Activated gamma-delta T cell treated with Interleukin-2 at 50 U/mL for 16 hours (primary cell): Measurements from ENCODE around the gene SRGAP1.

ENCODE experiments used
- DNase-seq: peaks from one replicate; pipeline ENCODE4 v3.0.0-alpha.2; 2020

SRGAP1 gene

DNA sequence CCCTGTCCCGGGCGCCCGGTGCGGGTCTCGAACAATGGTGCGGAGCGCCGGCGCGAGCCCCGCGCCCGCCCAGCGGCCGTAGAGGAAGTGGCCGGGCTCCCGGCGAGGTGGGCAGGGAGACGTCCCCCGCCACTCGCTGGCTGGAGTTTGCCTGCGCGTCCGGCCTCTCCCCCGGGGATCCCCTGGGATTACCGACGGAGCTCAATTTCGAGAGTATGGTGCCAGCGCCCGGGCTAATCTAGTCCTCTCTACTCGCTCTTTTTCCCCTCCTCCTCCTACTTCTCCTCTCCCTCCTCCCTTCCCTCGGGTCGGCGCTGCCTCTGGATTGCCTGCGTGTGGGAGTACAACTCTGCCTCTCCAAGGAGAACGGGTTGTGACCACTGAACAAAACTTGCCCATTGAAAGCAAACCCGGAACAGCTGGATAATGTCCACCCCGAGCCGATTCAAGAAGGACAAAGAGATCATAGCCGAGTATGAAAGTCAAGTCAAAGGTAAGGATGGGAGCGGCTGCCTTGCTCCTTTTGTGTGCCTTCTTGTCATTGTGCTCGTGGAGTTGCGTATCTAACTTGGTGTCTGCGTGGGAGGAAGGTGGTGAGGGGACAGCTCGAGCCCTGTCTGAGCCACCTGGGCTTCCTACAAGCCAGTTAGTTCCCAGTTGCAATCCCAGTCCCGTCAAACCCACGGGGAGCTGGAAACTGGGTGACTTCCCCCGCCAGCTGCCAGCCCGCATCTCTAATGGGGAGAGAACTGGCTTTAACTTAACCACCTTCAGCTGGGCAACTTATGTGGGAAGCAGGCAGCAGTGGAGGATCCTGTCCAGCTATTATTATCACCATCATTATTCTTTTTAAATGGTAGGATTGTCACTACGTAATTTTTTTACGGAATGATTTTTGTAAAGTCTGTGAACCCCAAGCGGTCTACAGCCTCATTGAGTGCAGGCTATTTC is at the start of gene SRGAP1:
Gene SRGAP1 (plus strand): TSS at position 310 of the 951 bp plus-strand sequence. CDS start 117 bp downstream, at position 427.
- no peak for DNase-seq

DNA sequence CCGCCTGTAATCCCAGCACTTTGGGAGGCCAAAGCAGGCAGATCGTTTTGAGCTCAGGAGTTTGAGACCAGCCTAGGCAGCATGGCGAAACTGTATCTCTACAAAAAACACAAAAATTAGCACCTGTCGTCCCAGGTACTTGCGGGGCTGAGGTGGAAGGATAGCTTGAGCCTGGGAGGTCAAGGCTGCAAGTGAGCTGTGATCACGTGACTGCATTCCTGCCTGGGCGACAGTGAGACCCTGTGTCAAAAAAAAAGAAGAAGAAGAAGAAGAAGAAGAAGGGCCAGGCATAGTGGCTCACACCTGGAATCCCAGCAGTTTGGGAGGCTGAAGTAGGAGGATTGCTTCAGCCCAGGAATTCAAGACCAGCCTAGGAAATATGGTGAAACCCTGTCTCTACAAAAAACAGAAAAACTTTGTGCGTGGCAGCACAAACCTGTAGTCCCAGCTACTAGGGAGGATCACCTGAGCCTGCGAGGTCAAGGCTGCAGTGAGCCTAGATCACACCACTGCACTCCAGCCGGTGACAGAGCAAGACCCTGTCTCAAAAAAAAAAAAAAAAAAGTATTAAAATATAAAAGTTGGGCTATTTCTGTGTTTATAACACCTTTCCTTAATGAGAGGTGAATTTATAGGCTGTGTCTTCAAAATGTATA is 49.3 kb upstream of the SRGAP1 start:
- DNase-seq, result no peak

DNA sequence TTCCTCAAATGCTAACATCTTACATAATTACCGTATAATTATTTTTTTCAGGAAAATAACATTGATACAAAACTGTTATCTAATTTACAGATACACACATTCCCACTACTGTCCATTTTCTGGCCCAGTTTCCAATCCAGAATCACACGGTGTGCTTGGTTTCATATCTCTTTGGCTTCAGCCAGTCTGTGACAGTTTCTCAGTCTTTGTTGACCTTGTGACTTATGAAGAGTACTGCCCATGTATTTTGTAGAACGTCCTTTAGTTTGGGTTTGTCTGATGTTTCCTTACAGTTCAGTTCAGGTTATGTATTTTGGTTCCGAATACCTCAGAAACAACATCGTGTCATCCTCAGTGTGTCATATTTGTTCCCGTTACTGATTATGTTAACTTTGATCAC is 48.6 kb upstream of the SRGAP1 start:
- no peak for DNase-seq

DNA sequence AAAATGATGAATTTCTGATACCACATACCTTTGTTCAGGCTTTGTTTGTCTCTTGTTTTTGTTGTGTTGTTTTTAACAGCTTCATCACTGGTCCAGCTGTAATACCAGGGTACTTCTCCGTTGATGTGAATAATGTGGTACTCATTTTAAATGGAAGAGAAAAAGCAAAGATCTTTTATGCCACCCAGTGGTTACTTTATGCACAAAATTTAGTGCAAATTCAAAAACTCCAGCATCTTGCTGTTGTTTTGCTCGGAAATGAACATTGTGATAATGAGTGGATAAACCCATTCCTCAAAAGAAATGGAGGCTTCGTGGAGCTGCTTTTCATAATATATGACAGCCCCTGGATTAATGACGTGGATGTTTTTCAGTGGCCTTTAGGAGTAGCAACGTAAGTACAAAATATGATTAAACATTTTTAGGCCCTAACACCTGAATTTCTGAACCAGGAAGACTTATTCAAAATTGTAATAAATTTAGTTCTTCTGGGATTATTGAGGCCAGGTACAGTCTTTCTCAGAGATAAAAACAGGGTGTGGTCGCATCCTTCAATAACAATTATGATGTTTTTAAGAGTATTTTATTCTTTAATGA is 42.4 kb upstream of the SRGAP1 start:
- no peak for DNase-seq

DNA sequence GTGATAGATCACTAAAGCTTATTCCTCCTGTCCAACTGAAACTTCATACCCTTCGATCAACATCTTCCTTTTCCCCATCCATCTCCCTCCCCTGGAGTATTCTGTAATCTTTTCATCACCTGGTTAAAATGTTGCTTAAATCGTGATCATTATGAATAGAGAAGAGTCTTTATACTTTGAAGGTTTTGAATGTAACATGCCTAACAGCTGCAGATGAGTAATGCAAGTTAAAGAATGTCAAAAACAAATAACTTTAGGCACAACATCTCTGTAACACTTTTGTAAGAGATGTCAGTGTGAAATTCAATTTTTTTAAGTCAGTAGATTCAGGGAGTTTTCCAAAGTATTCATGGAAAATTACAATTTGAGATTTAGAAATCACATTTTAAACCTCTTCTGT is 39.8 kb upstream of the SRGAP1 start:
- no peak for DNase-seq

DNA sequence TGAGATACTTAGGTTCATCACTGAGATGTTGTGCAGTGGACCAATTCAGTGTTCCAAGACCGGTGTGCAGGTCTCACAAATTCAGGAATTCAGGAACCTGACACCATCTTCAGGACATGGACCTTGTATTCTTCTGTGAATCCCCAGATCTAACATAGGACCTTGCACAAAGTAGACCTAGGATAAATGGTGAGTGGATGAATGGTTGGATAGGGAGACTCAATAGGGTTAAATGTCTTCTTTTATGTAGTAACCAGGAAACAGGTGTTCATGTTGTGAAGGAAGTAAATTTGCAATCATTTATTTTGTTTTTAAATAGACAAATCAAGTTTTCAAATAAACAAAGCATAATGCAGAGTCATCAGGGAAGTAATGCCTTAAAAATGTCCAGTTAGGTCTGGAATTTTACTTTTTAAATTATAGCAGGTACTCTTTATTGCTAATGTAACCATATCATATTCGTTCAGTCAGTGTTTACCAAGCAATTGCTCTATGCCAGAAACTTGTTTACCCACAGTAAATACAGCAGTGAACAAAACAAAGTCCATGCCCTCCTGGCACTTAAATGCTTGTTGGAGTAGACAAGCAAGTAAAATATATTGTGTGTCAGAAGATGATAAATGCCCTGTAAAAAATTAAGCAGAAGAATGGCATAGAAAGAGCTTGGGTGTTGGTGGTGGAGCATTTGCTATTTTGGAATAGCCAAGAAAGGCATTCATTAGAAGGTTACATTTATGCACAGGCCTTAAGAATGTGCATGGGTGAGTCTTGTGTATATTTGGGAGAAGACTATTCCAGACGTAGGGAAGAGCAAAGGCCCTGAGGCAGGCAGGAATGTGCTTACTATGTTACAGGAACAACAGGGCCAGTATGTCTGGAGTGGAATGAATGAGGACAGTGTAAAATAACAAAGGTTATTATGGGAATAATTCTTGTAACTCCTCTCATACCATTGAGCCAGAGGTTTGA is 38.5 kb upstream of the SRGAP1 start:
- no peak for DNase-seq

DNA sequence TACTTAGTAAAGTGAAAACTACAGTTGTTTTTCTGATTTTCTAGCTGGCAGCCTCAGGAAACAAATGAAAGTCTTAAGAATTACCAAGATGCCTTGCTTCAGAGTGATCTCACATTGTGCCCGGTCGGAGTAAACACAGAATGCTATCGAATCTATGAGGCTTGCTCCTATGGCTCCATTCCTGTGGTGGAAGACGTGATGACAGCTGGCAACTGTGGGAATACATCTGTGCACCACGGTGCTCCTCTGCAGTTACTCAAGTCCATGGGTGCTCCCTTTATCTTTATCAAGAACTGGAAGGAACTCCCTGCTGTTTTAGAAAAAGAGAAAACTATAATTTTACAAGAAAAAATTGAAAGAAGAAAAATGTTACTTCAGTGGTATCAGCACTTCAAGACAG is 35.9 kb upstream of the SRGAP1 start:
- DNase-seq, result no peak

DNA sequence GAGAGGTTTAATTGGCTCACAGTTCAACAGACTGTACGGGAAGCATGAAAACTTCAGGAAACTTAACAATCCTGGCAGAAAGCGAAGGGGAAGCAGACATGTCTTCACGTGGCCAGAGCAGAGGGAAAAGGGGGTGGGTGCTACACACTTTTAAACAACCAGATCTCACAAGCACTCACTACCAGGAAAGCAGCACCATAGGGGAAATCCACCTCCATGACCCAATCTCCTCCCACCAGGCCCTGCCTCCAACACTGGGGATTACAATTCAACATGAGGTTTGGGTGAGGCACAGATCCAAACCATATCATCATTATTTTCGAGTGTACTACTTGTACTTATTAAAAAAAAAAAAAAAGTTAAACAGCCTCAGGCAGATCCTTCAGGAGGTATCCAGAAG is 34.9 kb upstream of the SRGAP1 start:
- DNase-seq, result no peak

DNA sequence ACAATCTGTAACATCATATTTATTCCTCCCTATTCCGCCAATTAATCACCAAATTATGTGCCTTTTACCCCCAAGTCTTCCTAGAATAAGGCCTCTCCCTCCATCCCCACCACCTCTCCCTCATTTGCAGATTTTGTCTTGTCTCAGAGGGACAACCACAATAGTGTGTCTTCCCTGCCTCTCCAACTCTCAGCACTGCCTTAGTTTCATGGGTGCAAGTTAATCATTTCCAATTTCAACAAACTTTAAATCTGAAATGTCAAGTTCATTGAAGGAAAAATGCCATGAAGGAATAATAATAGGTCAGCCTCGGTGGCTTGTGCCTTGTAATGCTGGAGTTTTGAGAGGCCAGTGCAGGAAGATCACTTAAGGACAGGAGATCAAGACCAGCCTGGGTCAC is 33.2 kb upstream of the SRGAP1 start:
- DNase-seq, result no peak

DNA sequence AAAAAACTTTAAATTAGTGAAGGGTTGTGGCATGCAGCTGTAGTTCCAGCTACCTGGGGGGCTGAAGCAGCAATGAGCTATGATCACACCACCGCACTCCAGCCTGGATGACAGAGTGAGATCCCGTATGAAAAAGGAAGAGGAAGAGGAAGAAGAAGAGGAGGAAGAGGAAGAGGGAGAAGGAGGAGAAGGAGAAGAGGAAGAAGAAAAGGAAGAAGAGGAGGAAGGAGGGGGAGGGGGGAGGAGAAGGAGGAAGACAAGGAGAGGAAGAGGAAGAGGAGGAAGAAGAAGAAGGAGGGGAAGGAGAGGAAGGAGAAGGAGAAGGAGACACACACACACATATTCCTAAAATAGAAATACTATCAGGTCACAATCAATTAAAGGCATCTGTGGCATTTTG is 32.7 kb upstream of the SRGAP1 start:
- no peak for DNase-seq

DNA sequence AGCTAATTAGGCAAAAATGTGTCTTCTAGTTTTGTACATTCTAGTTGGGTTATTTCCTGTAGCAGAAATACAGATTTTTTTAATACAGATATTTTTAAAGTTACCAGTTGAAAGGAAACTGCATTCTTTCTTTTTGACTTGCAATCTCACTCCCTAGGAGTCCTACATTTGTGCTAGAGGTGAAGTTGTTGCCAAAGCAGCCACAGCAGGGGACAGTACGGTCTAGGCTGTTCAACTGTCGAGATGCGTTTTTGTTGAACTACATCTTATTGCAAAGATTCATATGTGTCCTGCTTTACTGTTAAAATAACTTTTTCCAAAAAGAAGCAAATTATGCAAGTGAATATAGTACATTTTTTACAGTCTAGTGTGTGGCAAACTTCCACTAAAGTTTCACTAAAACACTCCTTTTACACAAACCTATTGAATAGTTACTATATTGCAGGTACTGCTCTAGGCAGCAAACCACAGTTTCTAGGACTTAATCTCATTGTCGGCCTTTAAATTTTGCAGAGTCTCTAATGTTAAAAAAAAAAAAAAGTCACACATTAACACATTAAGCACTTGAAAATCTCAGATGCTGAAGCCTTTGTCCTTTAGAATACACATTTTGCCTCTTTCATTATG is 30.2 kb upstream of the SRGAP1 start:
- DNase-seq, result no peak

DNA sequence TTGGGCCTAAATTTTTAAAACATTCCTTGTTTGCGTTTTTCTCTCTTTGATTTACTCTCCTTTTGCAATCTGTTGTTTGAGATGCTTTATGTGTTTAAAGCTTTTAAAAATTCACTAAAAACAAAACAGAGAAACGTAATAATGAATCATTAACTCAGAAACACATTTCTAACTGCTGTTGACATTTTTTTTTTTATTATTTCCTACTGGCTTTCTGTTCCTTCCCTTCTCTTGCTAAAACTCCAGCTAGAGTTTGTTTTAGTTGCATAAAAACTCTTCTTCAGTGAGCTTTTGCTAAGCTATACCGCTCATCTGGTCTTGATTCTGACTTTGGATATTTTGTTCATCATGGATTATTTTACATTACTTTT is 29.0 kb upstream of the SRGAP1 start:
- DNase-seq, result no peak

DNA sequence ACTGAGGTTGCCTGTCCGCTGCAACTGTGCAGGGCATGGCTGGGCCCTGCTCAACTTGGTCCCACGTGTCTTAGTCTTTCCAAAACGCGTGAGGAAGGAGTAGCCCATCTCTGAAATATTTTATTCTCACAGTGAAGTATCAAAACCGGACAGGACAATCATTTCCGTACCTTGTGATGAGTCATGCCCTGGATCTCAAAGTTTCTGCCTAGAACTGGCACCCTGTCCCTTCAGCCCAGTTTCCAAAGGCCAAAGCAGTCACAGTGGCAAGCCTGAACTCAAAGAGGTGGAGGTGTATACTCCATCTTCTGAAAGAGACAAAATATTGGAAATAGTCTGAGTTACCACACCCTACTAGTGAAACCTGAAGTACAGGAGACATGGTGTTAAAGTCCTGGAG is 28.5 kb upstream of the SRGAP1 start:
- no peak for DNase-seq

DNA sequence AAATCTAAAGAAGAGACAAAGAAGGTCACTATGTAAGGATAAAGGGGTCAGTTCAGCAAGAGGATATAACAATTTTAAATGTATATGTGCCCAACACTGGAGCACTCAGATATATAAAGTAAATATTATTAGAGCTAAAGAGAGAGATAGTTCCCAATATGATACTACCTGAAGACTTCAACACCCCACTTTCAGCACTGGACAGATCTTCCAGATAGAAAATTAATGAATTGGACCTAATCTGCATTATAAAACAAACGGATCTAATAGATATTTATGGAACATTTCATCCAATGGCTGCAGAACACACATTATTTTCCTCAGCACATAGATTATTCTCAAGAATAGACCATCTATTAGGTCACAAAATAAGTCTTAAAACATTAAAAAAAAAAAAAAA is 24.1 kb upstream of the SRGAP1 start:
- no peak for DNase-seq

DNA sequence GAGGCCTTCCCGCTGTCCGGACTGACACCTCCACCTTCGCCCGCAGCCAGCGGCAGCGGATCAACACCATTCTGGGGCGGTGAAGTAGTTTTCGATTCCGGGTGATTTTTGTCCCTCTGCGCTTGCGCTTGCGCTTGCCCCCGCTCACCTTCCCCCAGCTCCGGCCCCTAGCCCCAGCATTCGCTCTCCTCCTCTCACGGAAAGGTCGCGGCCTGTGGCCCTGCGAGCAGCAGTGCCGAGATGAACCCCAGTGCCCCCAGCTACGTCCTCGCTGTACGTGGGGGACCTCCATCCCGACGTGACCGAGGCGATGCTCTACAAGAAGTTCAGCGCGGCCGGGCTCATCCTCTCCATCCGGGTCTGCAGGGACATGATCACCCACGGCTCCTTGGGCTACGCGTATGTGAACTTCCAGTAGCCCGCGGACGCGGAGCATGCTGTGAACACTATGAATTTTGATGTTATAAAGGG is 22.7 kb upstream of the SRGAP1 start:
- no peak for DNase-seq

DNA sequence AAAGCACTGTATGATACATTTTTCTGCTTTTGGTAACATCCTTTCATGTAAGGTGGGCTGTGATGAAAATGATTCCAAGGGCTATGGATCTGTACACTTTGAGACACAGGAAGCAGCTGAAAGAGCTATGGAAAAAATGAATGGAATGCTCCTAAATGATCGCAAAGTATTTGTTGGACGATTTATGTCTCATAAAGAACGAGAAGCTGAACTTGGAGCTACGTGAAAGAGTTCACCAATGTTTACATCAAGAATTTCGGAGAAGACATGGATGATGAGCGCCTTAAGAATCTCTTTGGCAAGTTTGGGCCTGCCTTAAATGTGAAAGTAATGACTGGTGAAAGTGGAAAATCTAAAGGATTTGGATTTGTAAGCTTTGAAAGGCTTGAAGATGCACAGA is 22.1 kb upstream of the SRGAP1 start:
- no peak for DNase-seq

DNA sequence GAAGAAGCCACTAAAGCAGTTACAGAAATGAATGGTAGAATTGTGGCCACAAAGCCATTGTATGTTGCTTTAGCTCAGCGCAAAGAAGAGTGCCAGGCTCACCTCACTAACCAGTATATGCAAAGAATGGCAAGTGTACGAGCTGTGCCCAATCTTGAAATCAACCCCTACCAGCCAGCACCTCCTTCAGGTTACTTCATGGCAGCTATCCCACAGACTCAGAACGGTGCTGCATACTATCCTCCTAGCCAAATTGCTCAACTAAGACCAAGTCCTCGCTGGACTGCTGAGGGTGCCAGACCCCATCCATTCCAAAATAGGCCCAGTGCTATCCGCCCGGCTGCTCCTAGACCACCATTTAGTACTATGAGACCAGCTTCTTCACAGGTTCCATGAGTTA is 21.5 kb upstream of the SRGAP1 start:
- no peak for DNase-seq

DNA sequence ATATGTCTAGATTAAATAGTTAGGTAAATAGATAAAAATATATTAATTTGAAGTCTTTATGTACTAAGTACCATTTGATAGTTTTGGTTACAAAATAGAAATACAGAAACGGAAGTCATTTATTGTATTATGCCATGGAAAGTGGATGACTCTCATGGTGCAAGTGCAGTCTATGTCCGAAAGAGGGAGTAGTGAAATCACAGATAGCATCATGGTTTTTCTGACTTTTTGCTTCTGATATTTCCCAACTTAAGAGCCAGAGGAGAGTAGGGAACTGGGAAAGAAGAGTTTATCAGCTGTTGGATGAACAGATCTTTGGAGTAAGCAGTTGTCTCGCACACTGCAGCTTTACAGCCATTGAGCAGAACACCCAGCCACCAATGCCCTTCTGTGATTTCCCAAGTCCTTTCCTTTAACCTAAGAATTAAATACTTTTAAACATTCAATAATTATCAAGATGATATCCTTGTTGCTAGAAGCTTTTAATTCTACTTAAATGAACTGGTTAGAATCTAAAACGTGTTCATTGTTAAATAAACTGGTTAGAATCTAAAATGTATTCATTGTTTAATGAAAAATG is 18.4 kb upstream of the SRGAP1 start:
- no peak for DNase-seq

DNA sequence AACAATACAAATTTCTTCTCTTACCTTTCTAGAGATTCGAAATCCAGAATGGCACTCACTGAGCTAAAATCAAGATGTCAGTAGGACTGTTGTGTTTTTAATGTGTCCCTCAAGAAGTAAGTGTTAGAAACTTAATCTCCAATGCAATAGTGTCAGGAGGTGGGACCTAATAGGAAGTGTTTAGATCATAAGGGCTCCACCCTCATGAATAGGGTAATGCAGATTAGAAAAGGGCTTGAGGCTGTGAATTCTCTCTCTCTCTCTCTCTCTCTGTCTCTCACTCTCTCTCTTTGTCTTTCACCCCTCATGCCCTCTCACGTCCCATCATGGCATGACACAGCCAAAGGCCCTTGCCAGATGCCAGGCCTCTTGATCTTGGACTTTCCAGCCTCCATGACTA is 15.6 kb upstream of the SRGAP1 start:
- DNase-seq, result no peak

DNA sequence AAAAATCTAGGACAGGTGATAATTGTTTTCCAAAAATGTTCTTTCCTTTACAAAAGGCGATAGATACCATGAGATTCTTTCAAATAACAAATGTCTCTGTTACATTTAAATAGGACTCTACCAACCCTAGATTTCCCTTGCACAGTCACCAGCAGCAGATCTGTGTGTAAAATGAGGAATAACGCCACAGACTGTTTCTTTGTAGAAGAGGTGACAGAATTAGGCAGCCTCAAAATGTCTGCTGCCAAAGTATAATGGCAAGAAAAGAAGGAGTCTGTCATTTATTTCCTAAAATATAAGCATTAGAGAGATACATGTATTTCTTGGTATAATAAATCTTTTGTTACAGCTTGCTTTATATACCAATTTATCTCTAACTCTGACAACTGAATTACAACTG is 8.5 kb upstream of the SRGAP1 start:
- no peak for DNase-seq

DNA sequence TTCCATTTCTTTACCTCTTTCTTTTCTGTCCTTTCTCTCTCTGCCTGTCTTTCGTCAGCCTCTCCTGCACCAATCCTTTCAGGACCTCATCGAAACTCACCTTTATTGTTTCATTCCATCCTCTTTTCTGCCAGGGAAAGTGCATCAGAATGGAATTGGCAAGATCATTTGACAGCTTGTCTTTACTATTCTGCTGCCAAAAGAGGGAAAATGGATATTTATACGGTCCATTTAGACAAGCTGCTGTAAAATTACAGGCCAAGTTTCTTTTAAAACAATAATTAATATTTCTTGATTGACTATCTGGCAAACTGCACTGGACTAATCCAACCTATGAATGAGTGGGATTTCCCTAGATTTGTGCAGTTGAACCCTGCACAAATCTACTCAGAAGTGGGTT is 7.6 kb upstream of the SRGAP1 start:
- no peak for DNase-seq

DNA sequence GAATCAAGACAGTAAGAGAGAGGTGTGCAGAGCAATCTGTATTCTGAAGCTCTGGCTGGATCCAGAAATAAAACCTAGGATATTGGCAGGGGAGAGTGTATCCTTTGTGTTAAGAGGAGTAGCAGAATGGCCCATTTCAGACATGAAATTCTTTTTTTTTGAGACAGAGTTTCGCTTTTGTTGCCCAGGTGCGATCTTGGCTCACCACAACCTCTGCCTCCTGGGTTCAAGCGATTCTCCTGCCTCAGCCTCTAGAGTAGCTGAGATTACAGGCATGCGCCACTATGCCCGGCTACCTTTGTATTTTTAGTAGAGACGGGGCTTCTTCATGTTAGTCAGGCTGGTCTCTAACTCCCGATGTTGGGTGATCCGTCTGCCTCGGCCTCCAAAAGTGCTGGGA is 6.1 kb upstream of the SRGAP1 start:
- no peak for DNase-seq
